HUES6 (cell line): Measurements from ENCODE around the gene F12.

Experiments used
- H3K27ac ChIP-seq: 2 replicates; pipeline ENCODE4 v1.7.0; 2013; ENCODE audit warnings: low read depth, mild to moderate bottlenecking, low read length, inconsistent platforms
- H3K27me3 ChIP-seq: 2 replicates; pipeline ENCODE4 v1.6.1; 2013; ENCODE audit warnings: low read length; ENCODE audit not compliant: control insufficient read depth, insufficient read depth
- H3K36me3 ChIP-seq: 2 replicates; pipeline ENCODE4 v1.6.1; 2013; ENCODE audit warnings: low read length; ENCODE audit not compliant: control insufficient read depth, insufficient read depth
- H3K4me1 ChIP-seq: 2 replicates; pipeline ENCODE4 v1.6.1; 2013; ENCODE audit warnings: low read length; ENCODE audit not compliant: control insufficient read depth, insufficient read depth
- H3K4me3 ChIP-seq: 2 replicates; pipeline ENCODE4 v1.5.1; 2013; ENCODE audit warnings: low read depth, low read length
- H3K9ac ChIP-seq: one replicate; pipeline ENCODE4 v1.6.1; 2013; ENCODE audit warnings: mild to moderate bottlenecking, low read length
- H3K9me3 ChIP-seq: 2 replicates; pipeline ENCODE4 v1.6.1; 2013; ENCODE audit warnings: low read depth, low read length; ENCODE audit not compliant: control insufficient read depth, insufficient read depth

Gene F12

GRCh38 chr5:177355868-177356168, 53.5 kb downstream of the F12 start:
- H3K27me3 ChIP-seq = peaks cover 9% of the 10 kb centered on the region; the same call in 1 of the 2 replicates
- no peaks in the 10 kb centered on the region for H3K36me3 ChIP-seq
- H3K4me1 ChIP-seq = peaks cover 5% of the 10 kb centered on the region
- peaks cover 3% of the 10 kb centered on the region; the same call in 1 of the 2 replicates for H3K9me3 ChIP-seq
- H3K4me3 ChIP-seq = no peak overlapping the region
- no peak overlapping the region for H3K27ac ChIP-seq
- no peak overlapping the region for H3K9ac ChIP-seq

- H3K4me1 ChIP-seq = peaks cover 10% of the 10 kb centered on the region
These were observed 54.0 kb downstream of the F12 start for GRCh38 chr5:177355162-177355867.

DNA sequence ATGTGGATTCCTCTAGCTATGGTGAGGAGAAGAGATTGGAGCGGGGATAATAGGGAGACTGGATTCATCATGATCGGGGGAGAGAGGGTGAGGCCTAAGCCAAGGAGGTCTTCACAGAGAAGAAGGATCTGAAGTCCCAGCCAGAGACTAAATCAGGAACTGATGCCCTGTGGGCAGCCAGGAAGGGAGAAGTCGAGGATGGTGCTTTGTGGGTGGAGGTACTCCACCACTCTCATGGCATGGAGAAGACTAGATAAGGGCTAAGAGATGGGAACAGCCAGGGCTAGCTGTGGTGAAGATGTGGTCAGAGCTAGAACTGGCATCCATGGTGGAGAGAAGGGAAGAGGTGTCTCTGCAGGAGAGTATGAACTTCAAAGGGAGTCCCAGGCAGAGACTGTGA, 54.7 kb downstream of the F12 start:
- peaks cover 16% of the 10 kb centered on the region for H3K4me1 ChIP-seq
- no peak overlapping the region for H3K27ac ChIP-seq
- H3K4me3 ChIP-seq = no peak overlapping the region
- H3K9me3 ChIP-seq = peaks cover 3% of the 10 kb centered on the region; the same call in 1 of the 2 replicates
- H3K36me3 ChIP-seq = peaks cover 4% of the 10 kb centered on the region; the same call in 1 of the 2 replicates
- H3K27me3 ChIP-seq = peaks cover 9% of the 10 kb centered on the region; the same call in 1 of the 2 replicates
- no peak overlapping the region for H3K9ac ChIP-seq

More at GRCh38 chr5:177355162-177355867, 54.0 kb downstream of the F12 start:
- H3K4me3 ChIP-seq = no peak overlapping the region
- no peak overlapping the region for H3K9ac ChIP-seq
- H3K36me3 ChIP-seq = no peaks in the 10 kb centered on the region
- no peak overlapping the region for H3K27ac ChIP-seq
- peaks cover 3% of the 10 kb centered on the region; the same call in 1 of the 2 replicates for H3K9me3 ChIP-seq
- peaks cover 9% of the 10 kb centered on the region; the same call in 1 of the 2 replicates for H3K27me3 ChIP-seq

DNA sequence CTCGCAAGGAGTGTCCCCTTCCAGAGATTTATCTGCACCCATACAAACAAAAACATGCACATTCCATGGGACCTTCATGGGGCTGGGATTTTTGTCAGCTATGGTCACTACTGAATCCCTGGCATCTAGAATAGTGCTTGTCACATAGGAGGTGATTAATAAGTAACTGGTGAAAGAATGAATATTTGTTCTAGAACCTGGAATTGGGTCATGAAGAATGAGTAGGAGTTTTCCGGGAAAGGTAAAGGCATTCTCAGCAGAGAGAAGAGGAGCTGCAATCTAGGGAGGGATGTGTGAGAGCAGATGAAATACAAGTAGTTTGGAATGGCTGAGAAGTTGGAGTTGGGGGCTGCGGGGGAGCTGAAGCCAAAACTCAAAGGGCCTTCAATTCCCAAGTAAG, 55.1 kb downstream of the F12 start:
- Histone ChIP-seq H3K9me3 (peaks cover 3% of the 10 kb centered on the region; the same call in 1 of the 2 replicates), H3K9ac (no peak overlapping the region), H3K27me3 (0 out of 2 replicates have a peak, but pooled peaks cover 9% of the 10 kb centered on the region), H3K36me3 (peaks cover 8% of the 10 kb centered on the region; the same call in 1 of the 2 replicates), H3K4me1 (peaks cover 20% of the 10 kb centered on the region), H3K4me3 (no peak overlapping the region), H3K27ac (no peak overlapping the region)

GRCh38 chr5:177353093-177353492, 56.3 kb downstream of the F12 start:
- peaks cover 15% of the 10 kb centered on the region for H3K36me3 ChIP-seq
- no peak overlapping the region for H3K4me3 ChIP-seq
- 0 out of 2 replicates have a peak, but pooled peaks cover 9% of the 10 kb centered on the region for H3K27me3 ChIP-seq
- peaks cover 3% of the 10 kb centered on the region; the same call in 1 of the 2 replicates for H3K9me3 ChIP-seq
- H3K27ac ChIP-seq = no peak overlapping the region
- H3K9ac ChIP-seq = no peak overlapping the region
- H3K4me1 ChIP-seq = peaks cover 25% of the 10 kb centered on the region
